ENCODE results near the gene F2. TPM values are rescaled to one million over a fixed set of nuclear protein-coding genes. Genes with fewer than 3 reads are reported as not detected.
A peak's percentile ranks its signal among the peaks of the same experiment; 100 is the strongest.
"Not testable (repeated sequence)": the region's sequence is repeated elsewhere in the genome, so short reads cannot be mapped to it uniquely, and the experiment has no call there.

F2 gene
- total RNA-seq, 4 donors from 2014 or later = not detected

DNA sequence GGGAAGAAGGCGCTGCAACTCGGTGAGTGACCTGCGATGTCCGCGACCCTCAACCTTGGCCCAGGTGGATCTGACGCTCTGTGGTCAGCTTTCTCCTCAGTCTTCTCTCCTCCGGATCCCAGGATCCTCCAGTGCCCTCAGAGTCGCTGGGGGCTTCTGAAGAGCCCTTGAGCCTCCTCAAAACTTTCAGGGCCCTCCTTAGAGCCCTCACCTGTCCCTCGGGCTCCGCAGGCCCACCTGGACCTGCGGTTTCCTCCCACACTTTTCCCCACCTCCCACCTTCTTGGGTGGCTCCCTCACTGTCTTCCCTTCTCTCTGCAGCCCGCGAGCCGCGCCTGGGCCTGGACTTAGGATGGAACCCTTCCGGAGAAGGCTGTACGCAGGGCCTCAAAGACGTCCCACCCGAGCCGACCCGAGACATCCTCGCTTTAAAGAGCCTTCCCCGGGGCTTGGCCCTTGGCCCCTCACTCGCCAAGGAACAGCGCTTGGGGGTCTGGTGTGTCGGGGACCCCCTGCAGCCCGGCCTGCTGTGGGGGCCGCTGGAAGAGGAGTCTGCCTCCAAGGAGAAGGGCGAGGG lies 17.8 kb upstream of the F2 start:
- Histone ChIP-seq H3K9me3 (no peaks in the 10 kb centered on the region), H3K27me3 (no peaks in the 10 kb centered on the region), H3K4me1 (peaks cover 16 to 34% of the 10 kb centered on the region in 2 donors), H3K4me3 (replicated peaks in 1 of 3) (peak overlapping the region; percentile 76 to 93 (median 89)), H3K27ac (peak overlapping the region; percentile 86 to 92 (median 88)), H3K36me3 (peaks cover 28 to 34% of the 10 kb centered on the region in 2 donors)
- intact Hi-C loops (cut with DNase I) = no loop called here
- TF ChIP-seq POLR2A (IDR thresholded peaks at IDR 0.05) (no peak), CTCF (IDR thresholded peaks at IDR 0.05) (peak in 1 of 6 experiments; percentile 2)
- no peak for DNase-seq
- 1% methylated on average over 29 of the region's 29 CpGs for WGBS, 2 donors

- WGBS, 2 donors = 98 to 99% methylated on average over 26 to 27 of the region's 31 CpGs
- intact Hi-C loops (cut with DNase I) = no loop called here
- peaks cover 38 to 44% of the 10 kb centered on the region in 2 donors for H3K36me3 ChIP-seq
These were observed 13.8 kb upstream of the F2 start for GRCh38 chr11:46705070-46705688.

GRCh38 chr11:46706886-46707285 lies 12.1 kb upstream of the F2 start:
- peaks cover 1 to 4% of the 10 kb centered on the region in 2 donors for H3K4me1 ChIP-seq
- H3K9me3 ChIP-seq = no peaks in the 10 kb centered on the region
- no peaks in the 10 kb centered on the region for H3K27me3 ChIP-seq
- H3K4me3 ChIP-seq (replicated peaks in 1 of 3) = no peak overlapping the region
- WGBS, 2 donors = 87 to 90% methylated on average over 7 of the region's 7 CpGs
- TF ChIP-seq CTCF (IDR thresholded peaks at IDR 0.05) (no peak), POLR2A (IDR thresholded peaks at IDR 0.05) (no peak)
- no peak for DNase-seq
- H3K36me3 ChIP-seq = peaks cover 38 to 44% of the 10 kb centered on the region in 2 donors
- intact Hi-C loops (cut with DNase I) = no loop called here
- no peak overlapping the region for H3K27ac ChIP-seq

More at GRCh38 chr11:46705070-46705688, 13.8 kb upstream of the F2 start:
- H3K27me3 ChIP-seq = no peaks in the 10 kb centered on the region
- TF ChIP-seq POLR2A (IDR thresholded peaks at IDR 0.05) (no peak), CTCF (IDR thresholded peaks at IDR 0.05) (no peak)
- H3K4me3 ChIP-seq (replicated peaks in 1 of 3) = no peak overlapping the region
- H3K9me3 ChIP-seq = no peaks in the 10 kb centered on the region
- no peak for DNase-seq
- H3K4me1 ChIP-seq = peaks cover 8% of the 10 kb centered on the region in 2 donors
- H3K27ac ChIP-seq = no peak overlapping the region

DNA sequence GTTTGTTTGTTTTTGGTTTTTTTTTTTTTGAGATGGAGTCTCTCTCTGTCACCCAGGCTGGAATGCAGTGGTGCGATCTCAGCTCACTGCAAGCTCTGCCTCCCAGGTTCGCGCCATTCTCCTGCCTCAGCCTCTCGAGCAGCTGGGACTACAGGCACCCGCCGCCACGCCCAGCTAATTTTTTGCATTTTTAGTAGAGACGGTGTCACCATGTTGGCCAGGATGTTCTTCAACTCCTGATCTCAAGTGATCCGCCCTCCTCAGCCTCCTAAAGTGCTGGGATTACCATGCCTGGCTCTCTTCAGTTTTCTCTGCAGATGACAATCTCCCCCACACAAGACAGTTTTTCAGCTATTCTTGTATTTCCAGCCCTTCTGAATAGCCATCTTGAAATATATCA lies 9.7 kb upstream of the F2 start:
- H3K9me3 ChIP-seq; DNase-seq; H3K4me1 ChIP-seq; H3K27me3 ChIP-seq; intact Hi-C loops (cut with DNase I); H3K27ac ChIP-seq; H3K4me3 ChIP-seq (replicated peaks in 1 of 3): not testable (repeated sequence)
- H3K36me3 ChIP-seq = peaks cover 27 to 28% of the 10 kb centered on the region in 2 donors
- 96 to 97% methylated on average over 9 of the region's 9 CpGs for WGBS, 2 donors

DNA sequence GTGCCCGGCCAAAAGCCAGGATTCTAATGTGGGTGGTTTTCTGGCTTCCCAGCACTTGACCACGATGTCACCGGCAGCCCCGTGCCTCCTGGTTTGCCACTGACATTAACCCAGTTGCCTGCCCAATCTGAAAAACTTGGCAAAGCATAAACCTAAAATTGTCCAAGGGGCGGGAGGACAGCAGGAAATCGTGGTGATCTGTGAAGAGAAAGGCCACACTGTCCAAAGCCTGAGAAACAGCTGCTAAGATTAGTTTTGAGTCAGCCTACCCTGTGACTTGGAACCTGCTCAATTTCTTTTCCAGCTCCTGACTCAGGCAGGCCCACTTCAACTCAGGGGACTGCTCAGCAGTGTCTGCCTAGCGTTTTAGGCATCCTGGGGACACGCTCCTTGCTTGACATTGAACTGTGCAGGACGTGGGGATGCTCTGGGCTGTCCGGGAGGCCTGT lies 8.2 kb upstream of the F2 start:
- TF ChIP-seq POLR2A (IDR thresholded peaks at IDR 0.05) (no peak), CTCF (IDR thresholded peaks at IDR 0.05) (no peak)
- H3K4me1 ChIP-seq = no peaks in the 10 kb centered on the region
- intact Hi-C loops (cut with DNase I) = no loop called here
- H3K36me3 ChIP-seq = peaks cover 12 to 13% of the 10 kb centered on the region in 2 donors
- peak overlapping the region; percentile 51 to 79 (median 73) for H3K27ac ChIP-seq
- no peaks in the 10 kb centered on the region for H3K27me3 ChIP-seq
- 69 to 85% methylated on average over 10 of the region's 10 CpGs for WGBS, 2 donors
- H3K9me3 ChIP-seq = no peaks in the 10 kb centered on the region
- no peak overlapping the region for H3K4me3 ChIP-seq (replicated peaks in 1 of 3)
- DNase-seq = peak in 1 of 2 donors; percentile 7
